Measurements from ENCODE around the gene RPL7L1.
"Not testable (repeated sequence)": the region's sequence is repeated elsewhere in the genome, so short reads cannot be mapped to it uniquely, and the experiment has no call there.

- not testable (repeated sequence) for TF ChIP-seq CTCF, EP300 (IDR thresholded peaks at IDR 0.05)
Measured at GRCh38 chr6:42902429-42903263, 23.2 kb downstream of the RPL7L1 start.
